HepG2 (cell line): ENCODE data around the gene EPHA10. TPM values are rescaled to one million over a fixed set of nuclear protein-coding genes. Genes with fewer than 3 reads are reported as not detected.

Experiments used
- AFF4 ChIP-seq: sonication (generic); formaldehyde crosslinking; IDR thresholded peaks from 2 replicates; pipeline ENCODE4 v1.4.0; 2020; ENCODE audit warnings: missing genetic modification reagents
- ATRX ChIP-seq: sonication (generic); formaldehyde crosslinking; IDR thresholded peaks from 2 replicates; pipeline ENCODE4 v1.4.0; 2020; ENCODE audit warnings: missing genetic modification reagents, borderline replicate concordance
- ETV6 ChIP-seq: sonication (generic); formaldehyde crosslinking; conservative IDR thresholded peaks from 2 replicates; pipeline ENCODE4 v1.4.0; 2020; ENCODE audit warnings: missing genetic modification reagents
- FOXJ3 ChIP-seq: sonication (generic); formaldehyde crosslinking; IDR thresholded peaks from 2 replicates; pipeline ENCODE4 v1.4.0; 2020; ENCODE audit warnings: missing genetic modification reagents, mild to moderate bottlenecking, borderline replicate concordance
- HMG20B ChIP-seq: conservative IDR thresholded peaks from 2 replicates; pipeline ENCODE4 v1.6.1; 2016; ENCODE audit warnings: missing genetic modification reagents, missing compliant biosample characterization
- HNF4G ChIP-seq, 2 experiments: sonication (generic) in 1 of 2; formaldehyde crosslinking in 1 of 2; IDR thresholded peaks; 2 replicates each; pipeline versions ENCODE4 v1.4.0 to v1.6.1; 2011 to 2020; ENCODE audit warnings: borderline replicate concordance in 2 of 2, low read depth in 2 of 2, mild to moderate bottlenecking in 2 of 2, low read length in 1 of 2, missing genetic modification reagents in 1 of 2, moderate library complexity in 1 of 2
- MAZ ChIP-seq, 2 experiments: sonication (generic) in 1 of 2; formaldehyde crosslinking in 1 of 2; IDR thresholded peaks; 2 replicates each; pipeline versions ENCODE4 v1.5.0 to v1.6.1; 2012 to 2020; ENCODE audit warnings: low read depth in 2 of 2, mild to moderate bottlenecking in 2 of 2, borderline replicate concordance in 1 of 2, improper control_type of control experiment in 1 of 2, low read length in 1 of 2, missing genetic modification reagents in 1 of 2, moderate library complexity in 1 of 2
- MED13 ChIP-seq: sonication (generic); formaldehyde crosslinking; IDR thresholded peaks from 2 replicates; pipeline ENCODE4 v1.5.0; 2020; ENCODE audit warnings: missing genetic modification reagents
- NONO ChIP-seq, 2 experiments: fragments of 450-650 bp in 1 of 2; sonication (generic) in 1 of 2; formaldehyde crosslinking in 1 of 2; IDR thresholded peaks in 1 of 2; conservative IDR thresholded peaks in 1 of 2; 2 replicates each; pipeline versions ENCODE4 v1.6.1 to v1.8.0; 2017 to 2022; ENCODE audit warnings: mild to moderate bottlenecking in 1 of 2, missing genetic modification reagents in 1 of 2, moderate library complexity in 1 of 2
- TAF15 ChIP-seq: fragments of 200-400 bp; formaldehyde crosslinking; IDR thresholded peaks from one replicate; pipeline ENCODE4 v1.6.1; 2018; ENCODE audit warnings: mild to moderate bottlenecking, low read depth, low read length; ENCODE audit not compliant: poor library complexity, severe bottlenecking
- TCF12 ChIP-seq, 2 experiments: fragments of 450-650 bp in 1 of 2; sonication (generic) in 1 of 2; formaldehyde crosslinking in 1 of 2; IDR thresholded peaks; 2 replicates each; pipeline versions ENCODE4 v1.6.1 to v1.8.0; 2017 to 2022; ENCODE audit warnings: antibody characterized with exemption in 1 of 2, mild to moderate bottlenecking in 1 of 2, missing genetic modification reagents in 1 of 2, moderate library complexity in 1 of 2
- TFAP4 ChIP-seq: sonication (generic); IDR thresholded peaks from 2 replicates; pipeline ENCODE4 v1.6.1; 2016; ENCODE audit warnings: low read depth, borderline replicate concordance
- ZBTB37 ChIP-seq: sonication (generic); formaldehyde crosslinking; IDR thresholded peaks from 2 replicates; pipeline ENCODE4 v1.4.0; 2020; ENCODE audit warnings: mild to moderate bottlenecking, missing genetic modification reagents
- ZMYM4 ChIP-seq: sonication (generic); formaldehyde crosslinking; IDR thresholded peaks from 2 replicates; pipeline ENCODE4 v1.8.1; 2023; ENCODE audit warnings: mild to moderate bottlenecking, missing genetic modification reagents
- ZNF224 ChIP-seq: sonication (generic); formaldehyde crosslinking; IDR thresholded peaks from 2 replicates; pipeline ENCODE4 v1.5.0; 2020; ENCODE audit warnings: mild to moderate bottlenecking, missing genetic modification reagents
- ZNF292 ChIP-seq: sonication (generic); formaldehyde crosslinking; IDR thresholded peaks from 2 replicates; pipeline ENCODE4 v1.8.1; 2022; ENCODE audit warnings: mild to moderate bottlenecking, low read depth, missing genetic modification reagents, borderline replicate concordance
- ZNF574 ChIP-seq: sonication (generic); formaldehyde crosslinking; IDR thresholded peaks from 2 replicates; pipeline ENCODE4 v1.4.0; 2020; ENCODE audit warnings: missing genetic modification reagents
- ZSCAN25 ChIP-seq: sonication (generic); formaldehyde crosslinking; IDR thresholded peaks from 2 replicates; pipeline ENCODE4 v1.8.0; 2022; ENCODE audit warnings: mild to moderate bottlenecking, missing genetic modification reagents
- polyA plus RNA-seq, 8 experiments: library from polyadenylated mRNA; depleted of rRNA in 3 of 8; stranded (reverse) in 7 of 8; unstranded in 1 of 8; fragments of >200 nt; fragmentation: Illumina TruSeq in 4 of 8; extraction: Trizol in 4 of 8; gene quantifications; 2 replicates each; pipeline versions ENCODE4 v1.2.1 to v1.2.3, GENCODE V29; 2011 to 2016; ENCODE audit warnings: low read depth in 4 of 8, missing spikeins in 1 of 8, mixed read lengths in 1 of 8; ENCODE audit not compliant: insufficient read depth in 1 of 8
- total RNA-seq, 5 experiments: library from RNA; depleted of rRNA; stranded (reverse); fragments of >200 nt; fragmentation: Illumina TruSeq; extraction: Trizol; gene quantifications; 2 replicates each; pipeline ENCODE4 v1.2.3, GENCODE V29; 2016; ENCODE audit warnings: low read depth in 1 of 5

EPHA10 gene
- total and polyA plus RNA-seq, 2 of the 13 experiments (the other 11 are each of a cell fraction or from before 2014, with no cell fraction given): 0.11 to 0.58 TPM

- peak; percentile 94 for TF ChIP-seq ZNF574 (CRISPR knock-in tag)
- peak; percentile 91 for TF ChIP-seq ZBTB37 (CRISPR knock-in tag)
- TF ChIP-seq HMG20B (CRISPR knock-in tag): peak; percentile 98
- TF ChIP-seq MED13: peak; percentile 99
- no peak for TF ChIP-seq MAZ (IDR thresholded peaks at IDR 0.05; ENCODE audit: borderline replicate concordance, low read depth, low read length)
- TF ChIP-seq MAZ (CRISPR knock-in tag; IDR thresholded peaks at IDR 0.05; ENCODE audit: low read depth): peak; percentile 90
- TF ChIP-seq NONO (IDR thresholded peaks at IDR 0.05): no peak
- no peak for TF ChIP-seq NONO (CRISPR knock-in tag; conservative IDR thresholded peaks at IDR 0.05)
- no peak for TF ChIP-seq TAF15
- TF ChIP-seq ATRX (CRISPR knock-in tag): peak; percentile 92; the same call in 1 of the 2 replicates
- peak; percentile 94 for TF ChIP-seq ZSCAN25 (CRISPR knock-in tag)
- no peak for TF ChIP-seq TCF12 (IDR thresholded peaks at IDR 0.05)
- TF ChIP-seq TCF12 (CRISPR knock-in tag; IDR thresholded peaks at IDR 0.05): peak; percentile 89; the same call in 1 of the 2 replicates
- 0 out of 2 replicates have a peak, but pooled peaks have one; percentile 2 for TF ChIP-seq HNF4G (IDR thresholded peaks at IDR 0.05; ENCODE audit: borderline replicate concordance, low read depth, low read length)
- TF ChIP-seq HNF4G (CRISPR knock-in tag; IDR thresholded peaks at IDR 0.05; ENCODE audit: borderline replicate concordance, low read depth): peak; percentile 38; the same call in 1 of the 2 replicates
- TF ChIP-seq ZNF292 (CRISPR knock-in tag): peak; percentile 35; the same call in 1 of the 2 replicates
- TF ChIP-seq TFAP4: no peak
- TF ChIP-seq ZMYM4 (CRISPR knock-in tag): peak; percentile 84
- peak; percentile 90 for TF ChIP-seq AFF4 (CRISPR knock-in tag)
- peak; percentile 66; the same call in 1 of the 2 replicates for TF ChIP-seq ZNF224 (CRISPR knock-in tag)
- peak; percentile 72; the same call in 1 of the 2 replicates for TF ChIP-seq FOXJ3 (CRISPR knock-in tag)
- peak; percentile 100 for TF ChIP-seq ETV6 (CRISPR knock-in tag)
Observed at GRCh38 chr1:37764414-37764825, 500 bp downstream of the EPHA10 start (continued).
